Astrocyte of the spinal cord (primary cell): ENCODE data around the gene KLF16.

ENCODE experiments used
- DNase-seq: peaks from one replicate; pipeline ENCODE4 v3.0.0; 2011; ENCODE audit warnings: low read depth, low spot score
- H3K4me3 ChIP-seq: 2 replicates; pipeline ENCODE4 v1.5.1; 2011; ENCODE audit warnings: low read depth, mild to moderate bottlenecking, low read length, moderate library complexity
- CTCF ChIP-seq: IDR thresholded peaks from 2 replicates; pipeline ENCODE4 v1.5.1; 2012; ENCODE audit warnings: low read depth, mild to moderate bottlenecking, low read length, inconsistent platforms
- in situ Hi-C: cut with HindIII; loops from 2 replicates; pipeline ENCODE4 v1.10.0; 2017; ENCODE audit warnings: low sequenced_read_pairs

Gene KLF16

GRCh38 chr19:1866693-1867348, 3.4 kb upstream of the KLF16 start:
- in situ Hi-C loops = no loop called here
- no peak overlapping the region for H3K4me3 ChIP-seq
- DNase-seq = no peak
- TF ChIP-seq CTCF = no peak

GRCh38 chr19:1865172-1866010, 2.0 kb upstream of the KLF16 start:
- H3K4me3 ChIP-seq = peak overlapping the region; percentile 71
- no peak for DNase-seq
- no peak for TF ChIP-seq CTCF
- in situ Hi-C loops = no loop called here

- DNase-seq = peak; percentile 40
- in situ Hi-C loops = no loop called here
- peak overlapping the region; percentile 71 for H3K4me3 ChIP-seq
- TF ChIP-seq CTCF = peak; percentile 76
Observed at GRCh38 chr19:1864480-1865171, 1.2 kb upstream of the KLF16 start.

GRCh38 chr19:1863638-1864479, 480 bp upstream of the KLF16 start:
- in situ Hi-C loops = no loop called here
- peak; percentile 95 for DNase-seq
- TF ChIP-seq CTCF = no peak
- H3K4me3 ChIP-seq = peak overlapping the region; percentile 71

- in situ Hi-C loops = no loop called here
- H3K4me3 ChIP-seq = peak overlapping the region; percentile 86
- TF ChIP-seq CTCF = no peak
- no peak for DNase-seq
Observed at GRCh38 chr19:1862424-1863327, 703 bp downstream of the KLF16 start.
